ENCODE data around the gene ARHGEF10L. TPM values are rescaled to one million over a fixed set of nuclear protein-coding genes. Genes with fewer than 3 reads are reported as not detected.

The ARHGEF10L gene
- total RNA-seq, 1 donor from 2014 or later = 49.4 TPM

- peak; percentile 90 for DNase-seq (ENCODE audit: low read depth)
Observed at GRCh38 chr1:17588048-17588871, 48.8 kb downstream of the ARHGEF10L start.

GRCh38 chr1:17591814-17592430 is 52.4 kb downstream of the ARHGEF10L start:
- no peak for DNase-seq (ENCODE audit: low read depth)

DNA sequence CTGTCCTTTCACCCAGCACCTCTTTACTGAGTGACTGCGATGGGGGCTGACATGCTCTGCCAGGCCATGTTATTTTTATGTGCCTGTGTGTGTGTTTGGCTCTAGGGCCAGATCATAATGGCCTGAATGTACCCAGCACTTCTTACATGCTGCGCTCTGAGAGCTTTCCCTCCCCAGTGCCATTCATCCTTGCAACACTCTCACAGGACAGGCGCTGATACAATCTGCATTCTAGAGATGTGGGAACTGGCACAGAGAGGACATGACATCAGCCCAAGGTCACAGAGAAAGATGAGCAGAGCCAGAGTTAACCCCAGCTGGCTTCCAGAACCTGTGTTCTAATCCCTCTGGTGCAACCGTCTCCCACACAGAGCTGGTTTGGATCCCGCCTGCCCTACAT is 54.5 kb downstream of the ARHGEF10L start:
- DNase-seq (ENCODE audit: low read depth) = no peak

- no peak for DNase-seq (ENCODE audit: low read depth)
Observed at GRCh38 chr1:17594690-17595601, 55.4 kb downstream of the ARHGEF10L start.

- no peak for DNase-seq (ENCODE audit: low read depth)
Observed at GRCh38 chr1:17595602-17595925, 56.1 kb downstream of the ARHGEF10L start.

DNA sequence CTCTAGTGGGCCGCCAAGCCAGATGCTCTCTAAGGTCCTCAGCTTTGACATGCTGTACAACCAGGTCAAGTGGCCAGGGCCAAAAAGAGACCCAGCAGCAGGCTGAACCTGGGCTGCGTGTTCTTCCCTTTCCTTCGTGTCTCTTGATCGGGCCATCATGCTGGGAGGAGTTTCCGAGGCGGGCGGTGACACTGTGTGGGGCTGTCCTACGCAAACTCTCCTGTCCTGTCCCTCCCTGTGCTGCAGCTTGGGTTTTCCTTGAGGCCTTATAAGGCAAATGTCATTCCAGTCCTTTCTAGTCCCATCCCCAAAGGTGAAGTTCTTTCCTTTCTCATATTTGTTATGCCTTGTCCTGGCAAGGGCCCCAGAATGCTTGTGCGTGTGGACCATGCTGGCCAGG is 56.7 kb downstream of the ARHGEF10L start:
- no peak for DNase-seq (ENCODE audit: low read depth)

GRCh38 chr1:17596651-17597509 is 57.4 kb downstream of the ARHGEF10L start:
- no peak for DNase-seq (ENCODE audit: low read depth)

DNA sequence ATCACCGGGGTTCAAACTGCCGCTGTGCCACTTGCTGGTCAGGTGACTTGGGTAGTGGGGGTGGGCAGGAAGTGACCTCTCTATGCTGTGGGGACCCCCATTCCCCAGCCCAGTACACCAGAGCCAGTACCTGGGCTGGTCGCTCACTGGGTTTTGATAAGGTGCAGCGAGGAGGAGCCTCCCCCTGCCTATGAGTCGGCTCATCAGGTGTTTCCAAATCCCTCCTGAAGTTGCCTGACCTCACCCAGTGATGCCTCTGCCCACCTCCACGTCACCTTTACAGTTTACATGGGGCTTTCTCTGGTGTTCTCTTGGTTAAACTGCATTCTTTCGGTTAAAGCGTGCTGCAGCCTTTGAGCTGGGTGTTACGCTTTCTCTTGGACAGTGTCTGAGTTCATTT is 58.2 kb downstream of the ARHGEF10L start:
- DNase-seq (ENCODE audit: low read depth) = no peak

DNA sequence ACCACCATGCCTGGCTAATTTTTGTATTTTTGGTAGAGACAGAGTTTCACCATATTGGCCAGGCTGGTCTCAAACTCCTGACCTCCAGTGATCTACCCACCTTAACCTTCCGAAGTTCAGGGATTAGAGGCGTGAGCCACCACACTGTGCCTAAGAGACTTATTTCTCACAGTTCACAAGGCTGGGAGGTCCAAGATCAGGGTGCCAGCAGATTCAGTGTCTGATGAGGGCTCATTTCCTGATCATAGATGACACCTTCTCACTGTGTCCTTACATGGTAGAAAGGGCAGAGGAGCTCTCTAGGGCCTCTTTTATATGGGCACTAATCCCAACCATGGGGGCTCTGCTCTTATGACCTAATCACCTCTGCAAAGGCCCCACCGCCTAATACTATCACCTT is 58.8 kb downstream of the ARHGEF10L start:
- DNase-seq (ENCODE audit: low read depth) = no peak

GRCh38 chr1:17599291-17599953 is 59.9 kb downstream of the ARHGEF10L start:
- DNase-seq (ENCODE audit: low read depth) = no peak

- no peak for DNase-seq (ENCODE audit: low read depth)
Observed at GRCh38 chr1:17599954-17600300, 60.4 kb downstream of the ARHGEF10L start.

GRCh38 chr1:17600321-17600720 is 60.8 kb downstream of the ARHGEF10L start:
- no peak for DNase-seq (ENCODE audit: low read depth)

GRCh38 chr1:17601643-17602382 is 62.3 kb downstream of the ARHGEF10L start:
- no peak for DNase-seq (ENCODE audit: low read depth)

- DNase-seq (ENCODE audit: low read depth) = no peak
Observed at GRCh38 chr1:17603091-17603841, 63.8 kb downstream of the ARHGEF10L start.

DNA sequence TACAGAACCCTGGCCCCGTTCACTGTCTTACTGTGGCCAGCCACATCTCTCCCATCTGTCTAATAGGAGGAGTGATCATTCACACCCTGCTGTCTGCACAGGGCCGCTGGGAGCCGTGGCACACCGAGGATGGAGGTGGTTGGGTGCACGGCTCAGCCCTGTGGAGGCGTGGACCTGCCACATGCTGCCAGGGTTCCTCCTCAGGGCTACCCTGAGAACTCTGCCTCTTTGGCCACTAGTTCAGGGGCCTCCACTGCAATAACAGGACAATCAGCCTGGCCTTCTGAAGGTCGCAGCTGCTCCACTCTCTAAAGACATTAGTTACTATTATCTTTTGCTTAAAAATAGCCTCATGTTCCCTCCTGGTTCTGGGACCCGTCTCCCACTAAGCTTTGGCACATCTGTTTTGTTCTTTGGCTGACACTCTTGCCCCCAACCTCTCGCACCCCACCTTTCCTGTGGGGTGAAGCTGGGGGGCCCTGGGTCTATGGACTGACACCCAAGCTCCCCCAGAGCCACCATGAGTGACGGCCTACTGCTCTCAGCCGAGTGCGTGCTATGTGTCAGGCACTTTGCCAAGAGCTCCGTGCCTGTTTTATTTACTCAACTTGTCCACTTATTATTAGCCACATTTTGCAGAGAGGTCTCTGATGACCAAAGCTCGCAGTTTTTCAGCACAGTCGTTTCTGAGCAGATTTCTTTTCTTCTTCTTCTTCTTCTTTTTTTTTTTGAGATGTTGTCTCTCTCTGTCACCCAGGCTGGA is 66.3 kb downstream of the ARHGEF10L start:
- DNase-seq (ENCODE audit: low read depth) = no peak

- peak; percentile 83 for DNase-seq (ENCODE audit: low read depth)
Observed at GRCh38 chr1:17606826-17607440, 67.4 kb downstream of the ARHGEF10L start.

DNA sequence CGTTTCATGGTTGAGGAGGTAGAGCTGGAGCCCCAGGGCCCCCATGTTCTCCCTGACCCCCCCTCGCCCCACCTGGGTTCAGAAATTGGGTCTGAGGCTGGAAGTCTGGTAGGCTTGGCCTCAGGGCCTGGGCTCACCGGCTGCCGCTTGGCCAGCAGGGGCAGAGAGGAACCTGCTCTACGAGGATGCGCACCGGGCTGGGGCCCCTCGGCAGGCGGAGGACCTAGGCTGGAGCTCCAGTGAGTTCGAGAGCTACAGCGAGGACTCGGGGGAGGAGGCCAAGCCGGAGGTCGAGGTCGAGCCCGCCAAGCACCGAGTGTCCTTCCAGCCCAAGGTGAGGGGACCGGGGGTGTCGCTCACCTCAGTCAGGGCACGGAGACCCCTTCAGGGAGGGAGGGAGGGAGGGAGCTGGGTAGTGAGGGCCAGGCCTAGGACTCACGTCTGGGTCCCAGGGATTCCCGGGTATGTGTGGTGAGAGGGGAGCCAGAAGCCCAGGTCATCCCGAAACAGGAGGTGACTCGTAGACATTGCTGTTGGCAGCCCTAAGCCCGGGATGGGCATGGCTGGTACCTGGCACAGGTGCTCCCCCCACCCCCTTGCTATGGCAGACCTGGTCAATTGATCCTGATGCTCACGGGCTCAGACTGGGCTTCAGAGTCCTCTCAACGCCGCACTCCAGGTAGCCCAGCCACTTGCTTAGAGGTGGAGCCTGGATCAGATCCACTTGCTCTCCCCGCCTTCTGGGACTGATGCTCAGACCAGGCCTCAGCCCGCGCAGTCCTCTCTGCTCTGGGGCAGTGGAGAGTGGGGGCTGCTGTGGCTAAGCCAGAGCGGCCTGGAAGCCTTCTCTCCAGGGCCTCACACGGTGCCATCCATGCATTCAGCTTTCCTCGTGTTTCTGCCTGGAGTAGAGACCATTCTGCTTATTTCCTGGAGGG is 68.4 kb downstream of the ARHGEF10L start:
- no peak for DNase-seq (ENCODE audit: low read depth)

Data from myocyte (in vitro differentiated cells).